Endometrial microvascular endothelial cells (primary cell): ENCODE measurements around the gene MSI2. TPM values are rescaled to one million over a fixed set of nuclear protein-coding genes. Genes with fewer than 3 reads are reported as not detected.

Experiments
- in situ Hi-C: cut with HindIII; loops from 2 replicates; pipeline ENCODE4 v1.10.0; 2017; ENCODE audit warnings: low sequenced_read_pairs, low pct_unique_long_range_greater_than_20kb; ENCODE audit errors: inconsistent ontology term
- total RNA-seq: library from RNA; depleted of rRNA; stranded (reverse); fragments of >200 nt; gene quantifications from one replicate; pipeline ENCODE4 v1.2.3, GENCODE V29; 2015; ENCODE audit errors: inconsistent ontology term

The MSI2 gene
- total RNA-seq, 1 donor from 2014 or later: 19.2 TPM

- in situ Hi-C loops: loop anchor here (25.0 kb wide), 1 partner anchor 175 kb away; no protein-coding TSS in a partner anchor
Measured at GRCh38 chr17:57262557-57262956, 6.2 kb downstream of the MSI2 start.

- in situ Hi-C loops: loop anchor here (25.0 kb wide), 1 partner anchor 173 kb away; no protein-coding TSS in a partner anchor
Measured at GRCh38 chr17:57264250-57264649, 7.9 kb downstream of the MSI2 start.

GRCh38 chr17:57264776-57265175, 8.5 kb downstream of the MSI2 start:
- in situ Hi-C loops: loop anchor here (25.0 kb wide), 1 partner anchor 173 kb away; no protein-coding TSS in a partner anchor

- in situ Hi-C loops: loop anchor here (25.0 kb wide), 1 partner anchor 170 kb away; no protein-coding TSS in a partner anchor
Measured at GRCh38 chr17:57266902-57267311, 10.6 kb downstream of the MSI2 start.

- in situ Hi-C loops: loop anchor here (25.0 kb wide), 1 partner anchor 169 kb away; no protein-coding TSS in a partner anchor
Measured at GRCh38 chr17:57268181-57268580, 11.9 kb downstream of the MSI2 start.

GRCh38 chr17:57269052-57269451, 12.7 kb downstream of the MSI2 start:
- in situ Hi-C loops: loop anchor here (25.0 kb wide), 1 partner anchor 168 kb away; no protein-coding TSS in a partner anchor

- in situ Hi-C loops: loop anchor here (25.0 kb wide), 1 partner anchor 168 kb away; no protein-coding TSS in a partner anchor
Measured at GRCh38 chr17:57269598-57270255, 13.4 kb downstream of the MSI2 start.

GRCh38 chr17:57270801-57271245, 14.5 kb downstream of the MSI2 start:
- in situ Hi-C loops: loop anchor here (25.0 kb wide), 1 partner anchor 166 kb away; no protein-coding TSS in a partner anchor

- in situ Hi-C loops: loop anchor here (25.0 kb wide), 1 partner anchor 165 kb away; no protein-coding TSS in a partner anchor
Measured at GRCh38 chr17:57271821-57272220, 15.5 kb downstream of the MSI2 start.

GRCh38 chr17:57273490-57273889, 17.2 kb downstream of the MSI2 start:
- in situ Hi-C loops: loop anchor here (25.0 kb wide), 1 partner anchor 164 kb away; no protein-coding TSS in a partner anchor

GRCh38 chr17:57274162-57274561, 17.8 kb downstream of the MSI2 start:
- in situ Hi-C loops: loop anchor here (25.0 kb wide), 1 partner anchor 163 kb away; no protein-coding TSS in a partner anchor

GRCh38 chr17:57275071-57275764, 18.9 kb downstream of the MSI2 start:
- in situ Hi-C loops: no loop called here

GRCh38 chr17:57276621-57277020, 20.3 kb downstream of the MSI2 start:
- in situ Hi-C loops: no loop called here

- in situ Hi-C loops: no loop called here
Measured at GRCh38 chr17:57277923-57278604, 21.7 kb downstream of the MSI2 start.

GRCh38 chr17:57278740-57279387, 22.5 kb downstream of the MSI2 start:
- in situ Hi-C loops: no loop called here

- in situ Hi-C loops: no loop called here
Measured at GRCh38 chr17:57279432-57279831, 23.1 kb downstream of the MSI2 start.

- in situ Hi-C loops: no loop called here
Measured at GRCh38 chr17:57281887-57282286, 25.6 kb downstream of the MSI2 start.

- in situ Hi-C loops: no loop called here
Measured at GRCh38 chr17:57282296-57282695, 26.0 kb downstream of the MSI2 start.
